ENCODE results near the gene HSH2D.
A peak's percentile ranks its signal among the peaks of the same experiment; 100 is the strongest.

HSH2D gene

DNA sequence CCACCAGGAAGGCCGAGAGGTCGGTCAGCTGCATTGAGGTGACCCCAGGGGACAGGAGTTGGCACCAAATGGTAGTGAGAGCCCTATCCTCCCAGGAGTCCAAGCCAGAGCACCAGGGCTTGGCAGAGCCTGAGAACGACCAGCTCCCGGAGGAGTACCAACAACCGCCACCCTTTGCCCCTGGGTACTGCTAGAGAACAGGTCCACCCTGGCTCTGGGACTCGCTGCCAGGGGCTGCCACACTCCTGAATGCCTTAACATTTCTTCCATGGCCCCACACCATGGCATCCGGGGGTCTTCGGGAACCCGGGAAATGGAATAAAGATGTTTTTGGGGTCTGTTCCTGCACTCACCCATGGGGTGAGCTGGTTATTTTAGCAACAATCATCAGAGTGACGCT is 14.1 kb downstream of the HSH2D start:
- Histone ChIP-seq H2AFZ (ENCODE audit: insufficient read depth, low read length, poor library complexity) (no peak overlapping the region), H3K4me2 (ENCODE audit: low read length) (no peak overlapping the region), H4K12ac (ENCODE audit: low read depth, low read length) (no peak overlapping the region), H3K79me1 (ENCODE audit: low read length) (no peaks in the 10 kb centered on the region), H3K36me3 (ENCODE audit: control insufficient read depth in 1 of 2, insufficient read depth in 2 of 2, low read length in 2 of 2) (no peaks in the 10 kb centered on the region), H3K27ac (ENCODE audit: low read depth, low read length) (no peak overlapping the region), H3K4ac (ENCODE audit: low read depth, low read length) (no peak overlapping the region), H3K9me3 (ENCODE audit: insufficient read depth, low read depth, low read length) (peaks cover 2% of the 10 kb centered on the region), H4K91ac (ENCODE audit: low read depth, low read length) (no peak overlapping the region), H4K8ac (ENCODE audit: low read depth, low read length) (no peak overlapping the region), H3K4me1 (ENCODE audit: control insufficient read depth in 1 of 2, insufficient read depth in 2 of 2, low read length in 2 of 2) (no peaks in the 10 kb centered on the region), H2BK120ac (ENCODE audit: insufficient read depth, low read length, poor library complexity) (no peak overlapping the region), H3K14ac (ENCODE audit: low read length) (no peak overlapping the region), H3K9ac (ENCODE audit: low read length) (no peak overlapping the region), H2BK12ac (ENCODE audit: low read length) (no peak overlapping the region), H2AK5ac (ENCODE audit: low read length) (no peak overlapping the region), H2BK5ac (ENCODE audit: low read depth, low read length, poor library complexity) (no peak overlapping the region), H3K23ac (ENCODE audit: low read length) (no peak overlapping the region), H3K18ac (ENCODE audit: low read length) (no peak overlapping the region), H3K4me3 (ENCODE audit: low read depth, low read length) (no peak overlapping the region), H3K79me2 (ENCODE audit: control insufficient read depth, insufficient read depth, low read length, poor library complexity) (no peaks in the 10 kb centered on the region), H3K27me3 (ENCODE audit: insufficient read depth, low read length) (no peaks in the 10 kb centered on the region)
- no CpG with 5 or more reads among the region's 10 CpGs for WGBS (ENCODE audit: extremely low coverage, insufficient coverage, insufficient read length)
- DNase-seq: no peak

DNA sequence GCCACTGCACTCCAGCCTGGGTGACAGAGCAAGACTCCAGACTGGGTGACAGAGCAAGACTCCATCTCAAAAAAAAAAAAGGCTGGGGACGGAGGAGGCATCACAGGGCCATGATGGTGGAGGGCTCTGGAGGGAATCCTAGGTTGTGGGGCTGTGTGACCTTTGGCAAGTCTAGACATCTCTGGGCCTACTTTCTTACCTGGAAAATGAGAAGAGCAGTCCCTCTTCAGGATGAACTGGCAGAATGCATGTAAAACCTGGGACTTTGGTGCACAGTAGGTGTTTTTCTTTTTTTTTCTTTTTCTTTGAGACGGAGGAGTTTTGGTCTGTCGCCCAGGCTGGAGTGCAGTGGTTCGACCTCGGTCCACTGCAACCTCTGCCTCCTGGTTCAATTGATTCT is 16.2 kb downstream of the HSH2D start:
- WGBS (ENCODE audit: extremely low coverage, insufficient coverage, insufficient read length): no CpG with 5 or more reads among the region's 5 CpGs
- H2BK120ac ChIP-seq (ENCODE audit: insufficient read depth, low read length, poor library complexity): no peak overlapping the region
- H3K23ac ChIP-seq (ENCODE audit: low read length): no peak overlapping the region
- no peaks in the 10 kb centered on the region for H3K79me2 ChIP-seq (ENCODE audit: control insufficient read depth, insufficient read depth, low read length, poor library complexity)
- H3K79me1 ChIP-seq (ENCODE audit: low read length): no peaks in the 10 kb centered on the region
- no peak overlapping the region for H3K4me2 ChIP-seq (ENCODE audit: low read length)
- H3K18ac ChIP-seq (ENCODE audit: low read length): no peak overlapping the region
- no peaks in the 10 kb centered on the region for H3K9me3 ChIP-seq (ENCODE audit: insufficient read depth, low read depth, low read length)
- H2BK5ac ChIP-seq (ENCODE audit: low read depth, low read length, poor library complexity): no peak overlapping the region
- H2AK5ac ChIP-seq (ENCODE audit: low read length): no peak overlapping the region
- H3K4me1 ChIP-seq (ENCODE audit: control insufficient read depth in 1 of 2, insufficient read depth in 2 of 2, low read length in 2 of 2): no peaks in the 10 kb centered on the region
- H2BK12ac ChIP-seq (ENCODE audit: low read length): no peak overlapping the region
- no peaks in the 10 kb centered on the region for H3K27me3 ChIP-seq (ENCODE audit: insufficient read depth, low read length)
- H3K14ac ChIP-seq (ENCODE audit: low read length): no peak overlapping the region
- H3K4me3 ChIP-seq (ENCODE audit: low read depth, low read length): no peak overlapping the region
- no peak overlapping the region for H3K27ac ChIP-seq (ENCODE audit: low read depth, low read length)
- no peaks in the 10 kb centered on the region for H3K36me3 ChIP-seq (ENCODE audit: control insufficient read depth in 1 of 2, insufficient read depth in 2 of 2, low read length in 2 of 2)
- H3K9ac ChIP-seq (ENCODE audit: low read length): no peak overlapping the region
- H2AFZ ChIP-seq (ENCODE audit: insufficient read depth, low read length, poor library complexity): no peak overlapping the region
- H4K8ac ChIP-seq (ENCODE audit: low read depth, low read length): no peak overlapping the region
- no peak for DNase-seq
- no peak overlapping the region for H4K91ac ChIP-seq (ENCODE audit: low read depth, low read length)
- H3K4ac ChIP-seq (ENCODE audit: low read depth, low read length): no peak overlapping the region
- H4K12ac ChIP-seq (ENCODE audit: low read depth, low read length): no peak overlapping the region

DNA sequence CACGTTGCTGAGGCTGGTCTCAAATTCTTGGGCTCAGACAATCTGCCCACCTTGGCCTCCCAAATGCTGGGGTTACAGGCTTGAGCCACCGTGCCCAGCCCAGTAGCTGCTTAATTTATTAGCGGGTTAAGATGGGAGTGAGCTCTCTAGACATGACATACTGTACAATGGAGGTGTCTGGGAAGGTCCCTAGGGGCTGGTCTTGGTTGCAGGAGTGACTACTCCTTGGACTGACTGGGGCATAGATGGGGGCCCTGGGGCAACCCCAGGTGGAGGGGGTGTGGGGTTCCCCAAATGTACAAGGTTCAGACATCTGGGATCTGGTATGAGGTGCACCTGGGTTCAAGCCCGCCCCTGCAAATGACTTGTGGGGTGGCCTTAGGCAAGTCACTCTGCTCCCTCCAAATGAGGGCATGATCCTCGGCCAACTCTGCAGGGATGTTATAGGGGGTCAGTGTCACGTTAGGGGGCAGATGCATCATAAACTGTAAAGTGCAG is 17.0 kb downstream of the HSH2D start:
- Histone ChIP-seq H2BK5ac (ENCODE audit: low read depth, low read length, poor library complexity) (no peak overlapping the region), H3K18ac (ENCODE audit: low read length) (no peak overlapping the region), H3K4me1 (ENCODE audit: control insufficient read depth in 1 of 2, insufficient read depth in 2 of 2, low read length in 2 of 2) (no peaks in the 10 kb centered on the region), H3K27me3 (ENCODE audit: insufficient read depth, low read length) (no peaks in the 10 kb centered on the region), H3K4me2 (ENCODE audit: low read length) (no peak overlapping the region), H2BK120ac (ENCODE audit: insufficient read depth, low read length, poor library complexity) (no peak overlapping the region), H4K8ac (ENCODE audit: low read depth, low read length) (no peak overlapping the region), H4K12ac (ENCODE audit: low read depth, low read length) (no peak overlapping the region), H3K14ac (ENCODE audit: low read length) (no peak overlapping the region), H2AFZ (ENCODE audit: insufficient read depth, low read length, poor library complexity) (no peak overlapping the region), H3K79me2 (ENCODE audit: control insufficient read depth, insufficient read depth, low read length, poor library complexity) (no peaks in the 10 kb centered on the region), H3K36me3 (ENCODE audit: control insufficient read depth in 1 of 2, insufficient read depth in 2 of 2, low read length in 2 of 2) (no peaks in the 10 kb centered on the region), H2BK12ac (ENCODE audit: low read length) (no peak overlapping the region), H3K4me3 (ENCODE audit: low read depth, low read length) (no peak overlapping the region), H3K79me1 (ENCODE audit: low read length) (no peaks in the 10 kb centered on the region), H3K4ac (ENCODE audit: low read depth, low read length) (no peak overlapping the region), H3K9ac (ENCODE audit: low read length) (no peak overlapping the region), H3K27ac (ENCODE audit: low read depth, low read length) (no peak overlapping the region), H4K91ac (ENCODE audit: low read depth, low read length) (no peak overlapping the region), H2AK5ac (ENCODE audit: low read length) (no peak overlapping the region), H3K9me3 (ENCODE audit: insufficient read depth, low read depth, low read length) (no peaks in the 10 kb centered on the region), H3K23ac (ENCODE audit: low read length) (no peak overlapping the region)
- DNase-seq: no peak
- no CpG with 5 or more reads among the region's 6 CpGs for WGBS (ENCODE audit: extremely low coverage, insufficient coverage, insufficient read length)

DNA sequence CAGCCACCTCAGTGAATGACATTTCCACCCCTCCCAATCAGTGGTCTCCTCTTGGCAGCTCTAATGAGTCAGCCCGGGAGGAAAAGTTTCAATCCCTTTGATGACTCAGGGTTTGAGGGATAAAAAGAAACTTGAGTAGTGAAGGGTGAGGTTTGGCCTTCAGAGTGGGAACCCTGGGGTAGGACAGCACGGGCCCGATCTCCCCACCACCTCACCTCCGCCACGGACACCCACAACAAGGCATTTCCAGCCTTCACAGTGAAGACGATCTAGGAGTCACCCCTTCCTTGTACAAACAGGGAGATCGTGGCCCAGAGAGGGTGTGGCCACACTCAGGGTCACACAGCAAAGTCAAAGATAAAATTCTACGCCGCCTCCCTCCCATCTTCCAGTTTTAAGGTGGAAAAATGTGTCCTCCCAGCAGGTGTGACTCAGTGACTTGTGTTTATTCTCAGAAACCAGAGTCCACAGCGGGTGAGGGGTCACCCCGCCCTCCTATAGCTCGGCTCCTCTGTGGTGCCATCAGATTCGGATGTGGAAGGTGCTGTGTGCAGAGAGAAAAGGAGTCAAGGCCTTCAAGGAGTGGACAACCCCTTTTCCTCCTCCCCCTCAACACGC is 17.6 kb downstream of the HSH2D start:
- H3K18ac ChIP-seq (ENCODE audit: low read length): no peak overlapping the region
- no peak overlapping the region for H2AK5ac ChIP-seq (ENCODE audit: low read length)
- no peak overlapping the region for H3K14ac ChIP-seq (ENCODE audit: low read length)
- no peak overlapping the region for H2BK120ac ChIP-seq (ENCODE audit: insufficient read depth, low read length, poor library complexity)
- no peak overlapping the region for H2BK5ac ChIP-seq (ENCODE audit: low read depth, low read length, poor library complexity)
- H3K4me2 ChIP-seq (ENCODE audit: low read length): no peak overlapping the region
- H3K9me3 ChIP-seq (ENCODE audit: insufficient read depth, low read depth, low read length): no peaks in the 10 kb centered on the region
- H3K79me2 ChIP-seq (ENCODE audit: control insufficient read depth, insufficient read depth, low read length, poor library complexity): no peaks in the 10 kb centered on the region
- H3K27ac ChIP-seq (ENCODE audit: low read depth, low read length): no peak overlapping the region
- no peak overlapping the region for H3K4me3 ChIP-seq (ENCODE audit: low read depth, low read length)
- WGBS (ENCODE audit: extremely low coverage, insufficient coverage, insufficient read length): no CpG with 5 or more reads among the region's 14 CpGs
- H3K27me3 ChIP-seq (ENCODE audit: insufficient read depth, low read length): no peaks in the 10 kb centered on the region
- H4K8ac ChIP-seq (ENCODE audit: low read depth, low read length): no peak overlapping the region
- no peak overlapping the region for H2AFZ ChIP-seq (ENCODE audit: insufficient read depth, low read length, poor library complexity)
- H4K12ac ChIP-seq (ENCODE audit: low read depth, low read length): no peak overlapping the region
- H3K79me1 ChIP-seq (ENCODE audit: low read length): no peaks in the 10 kb centered on the region
- peak; percentile 19 to 25 for DNase-seq
- H3K4ac ChIP-seq (ENCODE audit: low read depth, low read length): no peak overlapping the region
- no peaks in the 10 kb centered on the region for H3K4me1 ChIP-seq (ENCODE audit: control insufficient read depth in 1 of 2, insufficient read depth in 2 of 2, low read length in 2 of 2)
- H4K91ac ChIP-seq (ENCODE audit: low read depth, low read length): no peak overlapping the region
- no peaks in the 10 kb centered on the region for H3K36me3 ChIP-seq (ENCODE audit: control insufficient read depth in 1 of 2, insufficient read depth in 2 of 2, low read length in 2 of 2)
- H3K23ac ChIP-seq (ENCODE audit: low read length): no peak overlapping the region
- H2BK12ac ChIP-seq (ENCODE audit: low read length): no peak overlapping the region
- no peak overlapping the region for H3K9ac ChIP-seq (ENCODE audit: low read length)
